Measurements from ENCODE around the gene VWA8.

VWA8 gene

GRCh38 chr13:41858780-41859179, 102.1 kb downstream of the VWA8 start:
- no peak for DNase-seq (ENCODE audit: low spot score)
- in situ Hi-C loops (cut with MboI; ENCODE audit: low pct_unique_long_range_greater_than_20kb, low sequenced_read_pairs, unreplicated experiment) = no loop called here
- TF ChIP-seq CTCF (IDR thresholded peaks at IDR 0.05; ENCODE audit: extremely low read depth, insufficient read depth, missing control alignments) = no peak

- DNase-seq (ENCODE audit: low spot score) = no peak
- TF ChIP-seq CTCF (IDR thresholded peaks at IDR 0.05; ENCODE audit: extremely low read depth, insufficient read depth, missing control alignments) = no peak
- in situ Hi-C loops (cut with MboI; ENCODE audit: low pct_unique_long_range_greater_than_20kb, low sequenced_read_pairs, unreplicated experiment) = no loop called here
Observed at GRCh38 chr13:41854758-41855157, 106.2 kb downstream of the VWA8 start.

GRCh38 chr13:41851351-41851750, 109.6 kb downstream of the VWA8 start:
- in situ Hi-C loops (cut with MboI; ENCODE audit: low pct_unique_long_range_greater_than_20kb, low sequenced_read_pairs, unreplicated experiment) = no loop called here
- DNase-seq (ENCODE audit: low spot score) = no peak
- no peak for TF ChIP-seq CTCF (IDR thresholded peaks at IDR 0.05; ENCODE audit: extremely low read depth, insufficient read depth, missing control alignments)

- in situ Hi-C loops (cut with MboI; ENCODE audit: low pct_unique_long_range_greater_than_20kb, low sequenced_read_pairs, unreplicated experiment) = no loop called here
- no peak for TF ChIP-seq CTCF (IDR thresholded peaks at IDR 0.05; ENCODE audit: extremely low read depth, insufficient read depth, missing control alignments)
- DNase-seq (ENCODE audit: low spot score) = no peak
Observed at GRCh38 chr13:41848435-41849255, 112.3 kb downstream of the VWA8 start.

DNA sequence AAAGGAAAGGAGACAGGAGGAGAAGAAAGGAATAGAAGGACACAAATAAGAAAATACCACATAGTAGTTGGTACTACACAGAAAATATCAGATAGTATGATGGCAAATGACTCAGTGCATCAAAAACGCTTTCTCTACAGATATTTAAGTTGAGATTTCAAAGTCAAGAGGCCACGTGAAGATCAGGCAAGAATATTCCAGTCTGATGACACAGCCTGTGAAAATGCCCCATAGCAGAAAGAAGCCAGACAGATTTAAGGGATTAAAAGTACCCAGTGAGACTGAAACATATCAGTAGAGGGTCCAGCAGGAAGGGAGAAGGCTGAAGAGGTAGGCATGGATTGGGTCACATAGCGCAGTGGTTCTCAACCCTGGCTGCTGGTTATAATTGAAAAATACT, 113.7 kb downstream of the VWA8 start:
- no peak for DNase-seq (ENCODE audit: low spot score)
- in situ Hi-C loops (cut with MboI; ENCODE audit: low pct_unique_long_range_greater_than_20kb, low sequenced_read_pairs, unreplicated experiment) = no loop called here

GRCh38 chr13:41842036-41842620, 118.8 kb downstream of the VWA8 start:
- TF ChIP-seq CTCF (IDR thresholded peaks at IDR 0.05; ENCODE audit: extremely low read depth, insufficient read depth, missing control alignments) = no peak
- in situ Hi-C loops (cut with MboI; ENCODE audit: low pct_unique_long_range_greater_than_20kb, low sequenced_read_pairs, unreplicated experiment) = no loop called here
- DNase-seq (ENCODE audit: low spot score) = no peak

More for the DNA sequence above, 113.7 kb downstream of the VWA8 start:
- TF ChIP-seq CTCF (IDR thresholded peaks at IDR 0.05; ENCODE audit: extremely low read depth, insufficient read depth, missing control alignments) = no peak
